Measurements from ENCODE around the gene DNTT.

DNA sequence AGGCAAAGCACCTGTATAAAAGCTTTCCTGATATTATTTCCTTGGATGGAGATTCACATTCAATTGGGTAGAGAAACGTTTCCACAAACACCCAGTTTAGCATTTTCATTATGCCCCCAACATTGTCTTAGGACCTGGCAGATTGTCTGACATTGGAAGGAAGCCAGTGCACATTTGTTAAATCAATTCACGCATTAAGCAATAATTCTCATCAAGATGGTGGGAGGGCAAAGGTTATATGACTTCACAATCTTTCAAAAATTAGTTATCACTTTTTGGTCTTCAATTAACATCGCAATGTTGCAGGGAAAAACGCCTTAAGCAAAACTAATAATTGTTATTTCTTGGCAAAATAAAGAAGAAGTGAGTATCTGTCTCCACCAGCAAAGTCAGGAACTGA lies 38.2 kb downstream of the DNTT start:
- no peak for TF ChIP-seq ZNF274 (IDR thresholded peaks at IDR 0.05; ENCODE audit: low read depth, low read length)
- no peak for TF ChIP-seq SUZ12 (IDR thresholded peaks at IDR 0.05; ENCODE audit: extremely low read depth, insufficient read depth, insufficient read length)

All from NT2/D1 (cell line).